Measurements from ENCODE around the gene TRPM3.

Gene TRPM3

DNA sequence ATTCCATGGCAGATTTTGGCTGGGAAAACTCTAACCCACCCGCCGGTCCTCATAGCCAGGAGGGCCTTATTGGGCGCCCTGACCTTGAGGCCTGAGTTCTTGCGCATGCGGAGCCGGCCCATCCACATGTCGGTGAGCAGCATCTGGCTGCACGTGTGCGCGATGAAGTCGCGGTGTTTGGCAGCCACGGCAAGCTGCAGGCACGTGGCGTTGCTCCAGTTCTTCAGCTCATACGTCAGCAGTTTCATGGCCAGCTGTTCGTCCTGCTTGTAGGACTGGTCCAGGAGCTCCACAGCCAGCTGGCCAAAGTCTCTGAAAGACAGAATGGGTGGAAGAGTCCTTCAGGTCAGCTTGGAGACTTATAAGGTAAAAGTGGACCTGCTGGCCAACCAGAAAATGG is 502.6 kb downstream of the TRPM3 start:
- Histone ChIP-seq H3K4me1 (ENCODE audit: control insufficient read depth, insufficient read depth, low read length, poor library complexity, severe bottlenecking) (no peaks in the 10 kb centered on the region), H3K27ac (ENCODE audit: low read depth, low read length, severe bottlenecking) (no peak overlapping the region), H3K9me3 (ENCODE audit: control insufficient read depth, low read length) (no peaks in the 10 kb centered on the region), H3K36me3 (ENCODE audit: control insufficient read depth, insufficient read depth, low read length) (no peaks in the 10 kb centered on the region), H3K4me3 (ENCODE audit: extremely low read depth, insufficient read depth, low read length, poor library complexity, severe bottlenecking) (no peak overlapping the region)
- WGBS, 2 experiments (ENCODE audit: insufficient coverage in 2 of 2), result 95 to 96% methylated on average over 17 of the region's 17 CpGs

DNA sequence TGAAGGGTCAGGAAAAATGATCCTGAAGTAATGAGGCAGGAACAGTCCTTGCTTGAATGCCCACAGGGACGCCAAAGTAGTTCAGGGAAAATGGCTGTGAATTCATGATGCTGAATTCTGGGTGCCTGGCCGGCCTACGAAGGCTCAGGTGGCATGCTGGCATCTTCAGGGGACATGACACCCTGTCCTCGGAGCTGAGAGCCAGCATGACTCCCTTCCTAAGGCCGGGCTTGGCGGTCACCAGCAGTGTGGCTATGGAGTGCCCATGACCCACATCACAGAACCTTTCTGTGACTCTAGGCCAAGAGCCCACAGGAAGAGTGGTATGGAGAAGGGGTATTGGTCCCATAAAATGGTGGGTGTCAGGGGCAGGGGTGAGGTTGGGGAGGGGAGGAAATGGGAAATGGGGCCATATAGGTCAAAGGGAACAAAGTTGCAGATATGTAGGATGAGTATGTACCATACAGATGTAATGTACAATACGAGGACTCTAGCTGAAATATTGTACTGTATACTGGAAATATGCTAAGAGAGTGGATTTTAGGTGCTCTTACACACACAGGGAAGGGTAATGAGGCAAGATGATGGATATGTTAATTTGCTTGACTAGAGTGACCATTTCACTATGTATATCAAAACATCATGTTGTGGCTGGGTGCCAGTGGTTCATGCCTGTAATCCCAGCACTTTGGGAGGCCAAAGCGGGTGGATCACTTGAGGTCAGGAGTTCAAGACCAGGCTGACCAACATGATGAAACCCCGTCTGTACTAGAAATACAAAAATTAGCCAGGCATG is 504.2 kb downstream of the TRPM3 start:
- Histone ChIP-seq H3K27ac (ENCODE audit: low read depth, low read length, severe bottlenecking) (no peak overlapping the region), H3K36me3 (ENCODE audit: control insufficient read depth, insufficient read depth, low read length) (no peaks in the 10 kb centered on the region), H3K4me3 (ENCODE audit: extremely low read depth, insufficient read depth, low read length, poor library complexity, severe bottlenecking) (no peak overlapping the region), H3K9me3 (ENCODE audit: control insufficient read depth, low read length) (no peaks in the 10 kb centered on the region), H3K4me1 (ENCODE audit: control insufficient read depth, insufficient read depth, low read length, poor library complexity, severe bottlenecking) (no peaks in the 10 kb centered on the region)
- 85 to 95% methylated on average over 6 to 9 of the region's 9 CpGs for WGBS, 2 experiments (ENCODE audit: insufficient coverage in 2 of 2)

- Histone ChIP-seq H3K4me1 (ENCODE audit: control insufficient read depth, insufficient read depth, low read length, poor library complexity, severe bottlenecking) (no peaks in the 10 kb centered on the region), H3K36me3 (ENCODE audit: control insufficient read depth, insufficient read depth, low read length) (no peaks in the 10 kb centered on the region), H3K27ac (ENCODE audit: low read depth, low read length, severe bottlenecking) (no peak overlapping the region), H3K4me3 (ENCODE audit: extremely low read depth, insufficient read depth, low read length, poor library complexity, severe bottlenecking) (no peak overlapping the region), H3K9me3 (ENCODE audit: control insufficient read depth, low read length) (no peaks in the 10 kb centered on the region)
- WGBS, 2 experiments (ENCODE audit: insufficient coverage in 2 of 2), result 85% methylated on average over 2 of the region's 7 CpGs; no CpG with 5 or more reads in 1 of the 2 experiments
Measured at GRCh38 chr9:70616228-70616990, 505.0 kb downstream of the TRPM3 start.

DNA sequence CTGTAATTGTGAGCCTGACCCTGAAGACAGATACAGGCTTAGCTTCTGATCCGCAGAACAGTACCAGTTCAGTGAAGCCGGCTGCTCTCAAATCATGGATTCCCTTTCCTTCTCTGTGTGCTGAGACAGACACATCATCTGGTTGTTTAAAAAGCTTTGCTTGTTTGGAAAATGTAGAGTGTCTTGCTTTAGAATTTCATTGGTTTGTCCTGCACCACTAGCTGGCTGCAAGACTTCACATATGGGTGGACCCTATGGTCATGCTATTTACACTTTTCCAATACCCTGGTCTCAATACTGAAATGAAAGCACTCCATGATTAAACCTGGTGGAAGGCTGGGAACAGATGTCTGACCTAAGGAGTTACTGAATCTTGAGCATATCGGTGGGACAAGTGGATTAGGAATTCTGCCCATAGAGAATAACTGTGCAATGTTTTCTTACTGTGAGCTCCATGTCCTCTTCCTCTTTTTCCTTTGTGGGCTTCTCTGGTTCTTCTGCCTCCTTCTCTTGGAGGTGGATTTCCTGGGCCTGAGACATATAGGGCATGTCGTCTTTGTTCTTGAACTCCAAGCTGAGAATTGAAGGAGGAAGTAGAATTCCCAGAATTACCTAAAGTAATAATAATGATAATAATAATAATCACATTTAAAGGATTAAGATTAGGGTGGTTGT is 505.8 kb downstream of the TRPM3 start:
- Histone ChIP-seq H3K9me3 (ENCODE audit: control insufficient read depth, low read length) (no peaks in the 10 kb centered on the region), H3K27ac (ENCODE audit: low read depth, low read length, severe bottlenecking) (no peak overlapping the region), H3K36me3 (ENCODE audit: control insufficient read depth, insufficient read depth, low read length) (no peaks in the 10 kb centered on the region), H3K4me1 (ENCODE audit: control insufficient read depth, insufficient read depth, low read length, poor library complexity, severe bottlenecking) (no peaks in the 10 kb centered on the region), H3K4me3 (ENCODE audit: extremely low read depth, insufficient read depth, low read length, poor library complexity, severe bottlenecking) (no peak overlapping the region)
- whole genome bisulfite sequencing, 2 experiments (ENCODE audit: insufficient coverage in 2 of 2), result 94 to 100% methylated on average over 1 to 3 of the region's 4 CpGs

- no CpG with 5 or more reads among the region's 4 CpGs for WGBS, 2 experiments (ENCODE audit: insufficient coverage in 2 of 2)
- Histone ChIP-seq H3K27ac (ENCODE audit: low read depth, low read length, severe bottlenecking) (no peak overlapping the region), H3K4me1 (ENCODE audit: control insufficient read depth, insufficient read depth, low read length, poor library complexity, severe bottlenecking) (no peaks in the 10 kb centered on the region), H3K9me3 (ENCODE audit: control insufficient read depth, low read length) (no peaks in the 10 kb centered on the region), H3K36me3 (ENCODE audit: control insufficient read depth, insufficient read depth, low read length) (no peaks in the 10 kb centered on the region), H3K4me3 (ENCODE audit: extremely low read depth, insufficient read depth, low read length, poor library complexity, severe bottlenecking) (no peak overlapping the region)
Measured at GRCh38 chr9:70614786-70615463, 506.5 kb downstream of the TRPM3 start.

GRCh38 chr9:70613024-70613768 is 508.2 kb downstream of the TRPM3 start:
- H3K27ac ChIP-seq (ENCODE audit: low read depth, low read length, severe bottlenecking), result no peak overlapping the region
- 100% methylated on average over 3 of the region's 4 CpGs; no CpG with 5 or more reads in 1 of the 2 experiments for WGBS, 2 experiments (ENCODE audit: insufficient coverage in 2 of 2)
- no peaks in the 10 kb centered on the region for H3K4me1 ChIP-seq (ENCODE audit: control insufficient read depth, insufficient read depth, low read length, poor library complexity, severe bottlenecking)
- no peaks in the 10 kb centered on the region for H3K9me3 ChIP-seq (ENCODE audit: control insufficient read depth, low read length)
- no peak overlapping the region for H3K4me3 ChIP-seq (ENCODE audit: extremely low read depth, insufficient read depth, low read length, poor library complexity, severe bottlenecking)
- no peaks in the 10 kb centered on the region for H3K36me3 ChIP-seq (ENCODE audit: control insufficient read depth, insufficient read depth, low read length)

DNA sequence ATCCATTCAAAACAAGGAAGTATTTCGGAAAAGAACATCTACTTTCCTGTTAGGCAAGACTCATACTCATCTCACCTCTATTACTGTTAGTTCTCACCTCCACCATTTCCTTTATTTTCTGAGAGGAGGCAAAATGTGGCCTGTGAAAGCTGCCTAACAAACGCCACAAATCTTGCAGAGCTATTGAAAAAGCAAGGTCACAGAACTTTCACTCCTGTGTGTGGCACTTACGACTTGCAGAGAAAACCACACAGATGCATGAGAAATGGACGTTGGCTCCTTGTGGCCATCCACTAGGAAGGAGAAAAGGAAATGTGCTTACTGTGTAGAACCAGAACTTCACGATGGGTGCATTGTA is 511.2 kb downstream of the TRPM3 start:
- Histone ChIP-seq H3K4me3 (ENCODE audit: extremely low read depth, insufficient read depth, low read length, poor library complexity, severe bottlenecking) (no peak overlapping the region), H3K27ac (ENCODE audit: low read depth, low read length, severe bottlenecking) (no peak overlapping the region), H3K36me3 (ENCODE audit: control insufficient read depth, insufficient read depth, low read length) (no peaks in the 10 kb centered on the region), H3K9me3 (ENCODE audit: control insufficient read depth, low read length) (no peaks in the 10 kb centered on the region), H3K4me1 (ENCODE audit: control insufficient read depth, insufficient read depth, low read length, poor library complexity, severe bottlenecking) (no peaks in the 10 kb centered on the region)
- 84 to 86% methylated on average over 4 to 5 of the region's 5 CpGs for WGBS, 2 experiments (ENCODE audit: insufficient coverage in 2 of 2)

DNA sequence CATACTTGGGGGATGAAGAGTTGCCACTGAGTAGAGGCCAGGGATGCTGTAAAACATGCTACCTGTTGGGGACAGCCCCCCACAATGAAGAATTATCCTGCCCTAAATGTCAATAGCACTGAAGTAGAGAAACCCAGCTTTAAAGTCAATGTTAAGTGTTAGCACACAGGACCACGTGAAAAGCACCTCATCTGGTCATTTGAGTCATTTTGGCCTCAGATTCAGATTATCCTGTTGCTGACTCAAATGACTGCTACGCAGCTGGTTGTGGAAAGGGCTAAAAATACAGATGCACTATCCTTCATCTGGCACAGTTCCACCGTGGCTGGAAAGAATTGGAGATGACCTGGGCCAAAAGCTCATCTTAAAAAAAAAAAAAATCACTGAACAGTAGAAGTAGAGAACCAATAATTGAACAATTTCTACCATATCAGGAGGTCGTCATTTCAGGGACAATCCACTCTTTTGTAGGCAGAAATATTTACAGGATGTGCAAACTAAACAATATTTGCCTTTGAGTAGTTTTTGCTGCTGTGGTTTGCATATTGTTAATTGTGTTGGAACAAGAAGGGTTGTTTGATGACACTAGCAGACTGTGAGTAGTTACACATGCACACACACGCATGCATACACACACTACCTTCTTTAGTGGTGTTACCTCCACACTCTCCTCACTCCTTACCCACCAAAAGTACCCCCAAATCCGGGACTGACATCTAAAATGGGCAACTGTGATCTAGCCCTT is 511.7 kb downstream of the TRPM3 start:
- H3K4me1 ChIP-seq (ENCODE audit: control insufficient read depth, insufficient read depth, low read length, poor library complexity, severe bottlenecking), result no peaks in the 10 kb centered on the region
- H3K27ac ChIP-seq (ENCODE audit: low read depth, low read length, severe bottlenecking), result no peak overlapping the region
- no peaks in the 10 kb centered on the region for H3K9me3 ChIP-seq (ENCODE audit: control insufficient read depth, low read length)
- 57 to 62% methylated on average over 3 to 4 of the region's 6 CpGs for WGBS, 2 experiments (ENCODE audit: insufficient coverage in 2 of 2)
- no peak overlapping the region for H3K4me3 ChIP-seq (ENCODE audit: extremely low read depth, insufficient read depth, low read length, poor library complexity, severe bottlenecking)
- H3K36me3 ChIP-seq (ENCODE audit: control insufficient read depth, insufficient read depth, low read length), result no peaks in the 10 kb centered on the region

DNA sequence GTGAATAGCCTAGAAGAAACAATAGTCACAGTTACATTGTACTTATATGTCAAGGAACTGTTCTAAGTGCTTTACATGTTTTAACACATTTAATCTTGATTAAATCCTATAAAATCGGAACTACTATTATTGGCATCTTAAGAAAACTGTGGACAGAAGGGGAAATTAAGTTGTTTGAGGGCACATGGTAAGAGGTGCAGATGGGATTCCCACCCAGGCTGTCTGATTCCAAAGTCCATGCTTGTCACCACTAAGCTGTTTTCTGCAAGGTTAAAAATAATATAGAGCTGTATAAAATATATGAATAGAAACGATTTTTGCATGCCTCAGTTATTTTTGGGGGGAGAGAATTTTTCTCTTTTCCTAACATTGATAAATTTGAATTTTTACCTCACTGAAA is 512.4 kb downstream of the TRPM3 start:
- Histone ChIP-seq H3K4me1 (ENCODE audit: control insufficient read depth, insufficient read depth, low read length, poor library complexity, severe bottlenecking) (no peaks in the 10 kb centered on the region), H3K4me3 (ENCODE audit: extremely low read depth, insufficient read depth, low read length, poor library complexity, severe bottlenecking) (no peak overlapping the region), H3K9me3 (ENCODE audit: control insufficient read depth, low read length) (no peaks in the 10 kb centered on the region), H3K36me3 (ENCODE audit: control insufficient read depth, insufficient read depth, low read length) (no peaks in the 10 kb centered on the region), H3K27ac (ENCODE audit: low read depth, low read length, severe bottlenecking) (no peak overlapping the region)
- 100% methylated on average over 1 of the region's 2 CpGs; no CpG with 5 or more reads in 1 of the 2 experiments for WGBS, 2 experiments (ENCODE audit: insufficient coverage in 2 of 2)
